Dendritic cell treated with granulocyte-macrophage colony-stimulating factor and Interleukin-4, amounts not matched to agents 40 ng/mL and 50 ng/mL, for 4 days (primary cell): ENCODE data around the gene TMEM50B.

Source experiments
- H3K27ac Mint-ChIP-seq: one replicate; pipeline ENCODE4 v1.8.0; 2022; ENCODE audit warnings: mild to moderate bottlenecking, mixed read lengths
- H3K27me3 Mint-ChIP-seq: one replicate; pipeline ENCODE4 v1.8.0; 2022; ENCODE audit warnings: mild to moderate bottlenecking, mixed read lengths
- H3K36me3 Mint-ChIP-seq: one replicate; pipeline ENCODE4 v1.8.0; 2022; ENCODE audit warnings: low read depth, mixed read lengths
- H3K4me1 Mint-ChIP-seq: one replicate; pipeline ENCODE4 v1.8.0; 2022; ENCODE audit warnings: low read depth, mixed read lengths
- H3K4me3 Mint-ChIP-seq: one replicate; pipeline ENCODE4 v1.8.0; 2022; ENCODE audit warnings: mild to moderate bottlenecking, moderate library complexity, mixed read lengths
- H3K9me3 Mint-ChIP-seq: one replicate; pipeline ENCODE4 v1.8.0; 2022; ENCODE audit warnings: mixed read lengths
- intact Hi-C: fragments of 100-400 bp; cut with micrococcal nuclease; formaldehyde crosslinking; loops from one replicate; pipeline ENCODE4 v1.15.0; 2022

TMEM50B gene

DNA sequence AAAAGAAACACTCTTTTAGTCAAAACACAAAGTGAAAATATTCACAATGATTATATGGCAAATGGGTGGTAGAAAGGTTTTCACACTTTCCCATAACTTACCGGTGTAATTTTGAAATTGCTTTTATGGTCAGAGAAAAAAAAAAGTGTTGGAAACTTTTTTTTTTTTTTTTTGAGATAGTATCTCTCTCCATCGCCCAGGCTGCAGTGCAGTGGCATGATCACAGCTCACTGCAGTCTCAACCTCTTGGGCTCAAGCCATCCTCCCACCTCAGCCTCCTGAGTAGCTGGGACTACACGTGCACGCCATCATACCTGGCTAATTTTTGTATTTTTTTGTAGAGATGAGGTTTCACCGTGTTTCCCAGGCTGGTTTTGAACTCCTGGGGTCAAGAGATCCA lies 73.3 kb downstream of the TMEM50B start:
- Mint-ChIP-seq H3K4me1 (peaks cover 75% of the 10 kb centered on the region), H3K36me3 (peaks cover 79% of the 10 kb centered on the region), H3K27me3 (no peaks in the 10 kb centered on the region), H3K9me3 (no peaks in the 10 kb centered on the region), H3K27ac (peak overlapping the region; percentile 99), H3K4me3 (peak overlapping the region; percentile 98)
- intact Hi-C loops, result no loop called here

DNA sequence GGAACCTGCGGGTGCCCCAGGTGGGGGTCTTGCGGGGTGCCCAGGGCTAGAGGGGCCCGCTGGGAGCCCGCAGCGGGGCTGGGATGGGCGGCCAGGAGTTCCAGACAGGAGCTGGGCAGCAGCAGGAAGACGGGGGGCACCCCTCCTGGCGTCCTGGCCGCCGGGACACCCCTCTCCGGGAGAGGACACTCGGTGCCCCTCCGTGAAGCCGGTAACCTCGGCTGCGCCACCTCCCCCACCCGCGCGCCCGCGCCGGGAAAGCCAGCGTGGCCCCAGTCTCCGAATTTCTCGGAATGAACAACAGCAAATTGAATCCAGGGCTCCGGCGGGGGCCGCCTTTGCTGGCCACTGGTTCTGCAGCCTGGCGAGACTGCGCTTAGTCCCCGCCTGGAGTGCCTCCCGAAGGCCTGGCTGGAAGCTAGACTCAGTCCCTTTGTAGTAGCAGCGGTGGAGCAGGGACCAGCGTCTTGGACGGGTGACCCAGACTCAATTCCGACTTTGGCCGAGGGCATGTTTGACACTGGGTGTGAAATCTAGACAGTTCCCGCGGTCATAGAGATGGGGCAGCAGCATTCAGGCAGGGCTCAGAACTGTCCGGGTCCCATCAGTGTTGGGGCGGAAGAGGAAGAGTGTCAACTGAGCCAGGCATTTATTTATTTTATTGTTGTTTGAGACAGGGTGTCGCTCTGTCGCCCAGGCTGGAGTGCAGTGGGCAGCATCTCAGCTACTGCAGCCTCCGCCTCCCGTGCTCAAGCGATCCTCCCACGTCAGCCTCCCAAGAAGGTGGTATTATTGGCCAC lies 75.8 kb downstream of the TMEM50B start:
- intact Hi-C loops, result loop anchor here (2.0 kb wide), 2 partner anchors 29 to 43 kb away; no protein-coding TSS in a partner anchor
- Mint-ChIP-seq H3K27ac (peak overlapping the region; percentile 99), H3K9me3 (no peaks in the 10 kb centered on the region), H3K4me3 (peak overlapping the region; percentile 98), H3K4me1 (peaks cover 74% of the 10 kb centered on the region), H3K36me3 (peaks cover 54% of the 10 kb centered on the region), H3K27me3 (no peaks in the 10 kb centered on the region)

DNA sequence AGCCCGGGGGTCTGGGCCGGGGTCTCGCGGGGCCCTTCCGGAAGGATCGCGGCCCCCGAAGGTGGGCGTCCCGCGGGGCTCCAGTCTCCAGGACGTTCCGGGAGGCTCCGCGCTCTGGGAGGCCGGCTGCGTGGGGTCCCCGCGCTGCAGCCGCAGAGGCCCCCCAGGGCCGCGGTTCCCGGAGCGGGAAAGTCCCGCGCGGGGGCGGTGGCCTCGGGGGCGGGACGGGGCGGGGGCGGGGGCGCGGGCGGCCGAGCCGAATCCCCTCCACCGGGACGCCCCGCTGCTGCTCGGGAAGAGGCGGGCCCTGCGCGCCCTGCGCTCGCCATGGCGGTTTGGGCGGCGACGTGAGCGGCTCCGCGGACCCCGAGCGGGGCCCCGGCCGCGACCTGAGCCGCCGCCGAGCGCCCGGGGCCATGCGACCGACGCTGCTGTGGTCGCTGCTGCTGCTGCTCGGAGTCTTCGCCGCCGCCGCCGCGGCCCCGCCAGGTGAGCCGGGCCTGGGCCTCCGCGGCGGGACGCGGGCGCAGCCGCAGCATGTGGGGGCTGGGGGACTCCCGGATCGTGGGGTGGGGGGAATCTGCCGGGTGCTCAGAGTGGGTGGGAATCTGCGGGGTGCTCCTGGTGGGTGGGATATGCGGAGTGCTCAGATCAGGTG lies 76.5 kb downstream of the TMEM50B start, which contains the start of gene IFNGR2:
Gene IFNGR2, plus strand, starts transcription at position 286 of the 658 bp plus-strand sequence. Its CDS starts 131 bp downstream, at position 417.
- intact Hi-C loops, result loop anchor here (2.0 kb wide), 1 partner anchor 28 kb away; no protein-coding TSS in a partner anchor
- H3K4me3 Mint-ChIP-seq, result peak within 1 kb of the TSS; percentile 98
- peaks cover 74% of the 10 kb centered on the region for H3K4me1 Mint-ChIP-seq
- peaks cover 46% of the 10 kb centered on the region for H3K36me3 Mint-ChIP-seq
- no peaks in the 10 kb centered on the region for H3K9me3 Mint-ChIP-seq
- no peaks in the 10 kb centered on the region for H3K27me3 Mint-ChIP-seq
- peak within 1 kb of the TSS; percentile 99 for H3K27ac Mint-ChIP-seq

- Mint-ChIP-seq H3K4me3 (peak overlapping the region; percentile 74), H3K4me1 (peaks cover 77% of the 10 kb centered on the region), H3K9me3 (no peaks in the 10 kb centered on the region), H3K36me3 (peaks cover 38% of the 10 kb centered on the region), H3K27me3 (no peaks in the 10 kb centered on the region), H3K27ac (peak overlapping the region; percentile 95)
- intact Hi-C loops, result loop anchor here (1.0 to 2.0 kb wide), 2 partner anchors 8 to 27 kb away; no protein-coding TSS in a partner anchor
These were observed 77.5 kb downstream of the TMEM50B start for GRCh38 chr21:33402001-33402979.

DNA sequence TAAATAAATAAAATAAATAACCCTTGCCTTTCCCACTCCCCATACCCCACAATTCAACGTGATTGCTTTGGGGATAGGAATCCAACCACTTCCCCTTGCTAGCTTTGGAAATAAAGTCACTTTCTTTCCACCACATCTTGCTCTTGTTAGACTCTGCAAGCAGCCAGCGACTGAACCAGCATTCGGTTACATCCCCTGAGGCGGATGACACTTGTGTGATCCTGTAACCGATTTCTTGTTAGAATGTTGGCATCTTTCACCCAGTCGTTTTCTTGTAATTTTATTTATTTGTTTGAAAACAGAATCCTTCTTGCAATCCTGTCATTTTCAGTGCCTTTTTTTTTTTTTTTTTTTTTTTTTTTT lies 78.2 kb downstream of the TMEM50B start:
- intact Hi-C loops, result loop anchor here (1.0 kb wide), 1 partner anchor 32 kb away; no protein-coding TSS in a partner anchor
- H3K27me3 Mint-ChIP-seq, result no peaks in the 10 kb centered on the region
- peaks cover 77% of the 10 kb centered on the region for H3K4me1 Mint-ChIP-seq
- peak overlapping the region; percentile 95 for H3K27ac Mint-ChIP-seq
- H3K36me3 Mint-ChIP-seq, result peaks cover 31% of the 10 kb centered on the region
- H3K9me3 Mint-ChIP-seq, result no peaks in the 10 kb centered on the region
- H3K4me3 Mint-ChIP-seq, result no peak overlapping the region
